Trophoblast cell (in vitro differentiated cells and primary cell): Measurements from ENCODE around the gene CDC73.

Experiments
- DNase-seq, 2 donors: peaks; one replicate each; pipeline ENCODE4 v3.0.0-alpha.2; 2016
- H2AFZ ChIP-seq: 2 replicates; pipeline ENCODE4 v1.6.1; 2013; ENCODE audit warnings: low read length, moderate library complexity, mild to moderate bottlenecking; ENCODE audit not compliant: insufficient read depth, poor library complexity
- H2AK5ac ChIP-seq: 2 replicates; pipeline ENCODE4 v1.6.1; 2013; ENCODE audit warnings: mild to moderate bottlenecking, low read length
- H2BK120ac ChIP-seq: 2 replicates; pipeline ENCODE4 v1.6.1; 2013; ENCODE audit warnings: low read length, mild to moderate bottlenecking, moderate library complexity; ENCODE audit not compliant: insufficient read depth, poor library complexity
- H2BK12ac ChIP-seq: 2 replicates; pipeline ENCODE4 v1.6.1; 2013; ENCODE audit warnings: mild to moderate bottlenecking, low read length, moderate library complexity
- H2BK5ac ChIP-seq: 2 replicates; pipeline ENCODE4 v1.6.1; 2013; ENCODE audit warnings: low read length, low read depth, moderate library complexity, mild to moderate bottlenecking; ENCODE audit not compliant: poor library complexity
- H3K14ac ChIP-seq: 2 replicates; pipeline ENCODE4 v1.6.1; 2013; ENCODE audit warnings: mild to moderate bottlenecking, low read length
- H3K18ac ChIP-seq: 2 replicates; pipeline ENCODE4 v1.6.1; 2013; ENCODE audit warnings: mild to moderate bottlenecking, low read length
- H3K23ac ChIP-seq: 2 replicates; pipeline ENCODE4 v1.6.1; 2013; ENCODE audit warnings: low read length
- H3K27ac ChIP-seq: 2 replicates; pipeline ENCODE4 v1.5.1; 2013; ENCODE audit warnings: low read depth, mild to moderate bottlenecking, inconsistent platforms, low read length, moderate library complexity
- H3K27me3 ChIP-seq: 2 replicates; pipeline ENCODE4 v1.6.1; 2013; ENCODE audit warnings: inconsistent platforms, mild to moderate bottlenecking, low read length, moderate library complexity; ENCODE audit not compliant: insufficient read depth
- H3K36me3 ChIP-seq, 2 experiments: 1 replicate in 1 of 2; 2 replicates in 1 of 2; pipeline ENCODE4 v1.6.1; 2013; ENCODE audit warnings: low read length in 2 of 2, mild to moderate bottlenecking in 2 of 2, moderate library complexity in 1 of 2; ENCODE audit not compliant: insufficient read depth in 2 of 2, control insufficient read depth in 1 of 2
- H3K4ac ChIP-seq: 2 replicates; pipeline ENCODE4 v1.6.1; 2013; ENCODE audit warnings: low read depth, mild to moderate bottlenecking, low read length, moderate library complexity
- H3K4me1 ChIP-seq, 2 experiments: 1 replicate in 1 of 2; 2 replicates in 1 of 2; pipeline ENCODE4 v1.6.1; 2013; ENCODE audit warnings: low read length in 2 of 2, mild to moderate bottlenecking in 2 of 2, moderate library complexity in 1 of 2; ENCODE audit not compliant: insufficient read depth in 2 of 2, control insufficient read depth in 1 of 2
- H3K4me2 ChIP-seq: 2 replicates; pipeline ENCODE4 v1.6.1; 2013; ENCODE audit warnings: inconsistent platforms, mild to moderate bottlenecking, low read length, moderate library complexity
- H3K4me3 ChIP-seq: 2 replicates; pipeline ENCODE4 v1.5.1; 2013; ENCODE audit warnings: mild to moderate bottlenecking, low read depth, low read length, inconsistent platforms
- H3K79me1 ChIP-seq: one replicate; pipeline ENCODE4 v1.6.1; 2013; ENCODE audit warnings: low read length
- H3K79me2 ChIP-seq: 2 replicates; pipeline ENCODE4 v1.6.1; 2013; ENCODE audit warnings: low read length, mild to moderate bottlenecking; ENCODE audit not compliant: control insufficient read depth, insufficient read depth, poor library complexity
- H3K9ac ChIP-seq: 2 replicates; pipeline ENCODE4 v1.6.1; 2013; ENCODE audit warnings: mild to moderate bottlenecking, low read length
- H3K9me3 ChIP-seq: 2 replicates; pipeline ENCODE4 v1.6.1; 2013; ENCODE audit warnings: low read depth, mild to moderate bottlenecking, control low read depth, inconsistent platforms, low read length; ENCODE audit not compliant: insufficient read depth
- H4K12ac ChIP-seq: 2 replicates; pipeline ENCODE4 v1.6.1; 2013; ENCODE audit warnings: low read depth, mild to moderate bottlenecking, low read length, moderate library complexity
- H4K8ac ChIP-seq: 2 replicates; pipeline ENCODE4 v1.6.1; 2013; ENCODE audit warnings: low read depth, mild to moderate bottlenecking, low read length, moderate library complexity
- H4K91ac ChIP-seq: one replicate; pipeline ENCODE4 v1.6.1; 2013; ENCODE audit warnings: low read depth, mild to moderate bottlenecking, low read length, moderate library complexity
- WGBS: extraction: QIAGEN DNeasy Blood & Tissue Kit; methylation state at CpG from one replicate; pipeline ENCODE4 v1.1.7; 2013; ENCODE audit warnings: missing lambda C conversion rate; ENCODE audit not compliant: insufficient read length, insufficient coverage; ENCODE audit errors: extremely low coverage; 5-methylcytosine and 5-hydroxymethylcytosine counted together

The CDC73 gene

GRCh38 chr1:193094112-193094511 is 27.7 kb upstream of the CDC73 start:
- H3K79me2 ChIP-seq: no peaks in the 10 kb centered on the region
- no peak overlapping the region for H3K4me2 ChIP-seq
- no peak overlapping the region for H3K18ac ChIP-seq
- no peak overlapping the region for H2AFZ ChIP-seq
- H3K4me3 ChIP-seq: no peak overlapping the region
- H3K36me3 ChIP-seq: peaks cover 11% of the 10 kb centered on the region in 2 experiments
- no peaks in the 10 kb centered on the region for H3K9me3 ChIP-seq
- no peak overlapping the region for H4K8ac ChIP-seq
- H3K23ac ChIP-seq: no peak overlapping the region
- H3K9ac ChIP-seq: no peak overlapping the region
- H3K14ac ChIP-seq: no peak overlapping the region
- no peak overlapping the region for H4K91ac ChIP-seq
- no peak overlapping the region for H2BK120ac ChIP-seq
- WGBS: no CpG with 5 or more reads among the region's 11 CpGs
- no peak overlapping the region for H3K4ac ChIP-seq
- no peak for DNase-seq
- H3K4me1 ChIP-seq: no peaks in the 10 kb centered on the region
- H2BK12ac ChIP-seq: no peak overlapping the region
- H3K27ac ChIP-seq: no peak overlapping the region
- no peaks in the 10 kb centered on the region for H3K27me3 ChIP-seq
- H3K79me1 ChIP-seq: no peaks in the 10 kb centered on the region
- no peak overlapping the region for H4K12ac ChIP-seq
- H2AK5ac ChIP-seq: no peak overlapping the region
- no peak overlapping the region for H2BK5ac ChIP-seq

- Histone ChIP-seq H3K4ac (no peak overlapping the region), H3K9me3 (no peaks in the 10 kb centered on the region), H3K4me3 (no peak overlapping the region), H3K79me2 (peaks cover 5% of the 10 kb centered on the region), H3K14ac (no peak overlapping the region), H3K27me3 (no peaks in the 10 kb centered on the region), H2BK12ac (no peak overlapping the region), H3K23ac (no peak overlapping the region), H3K4me1 (no peaks in the 10 kb centered on the region), H3K79me1 (peaks cover 6% of the 10 kb centered on the region), H2BK120ac (no peak overlapping the region), H4K91ac (no peak overlapping the region), H3K27ac (no peak overlapping the region), H3K4me2 (no peak overlapping the region), H2BK5ac (no peak overlapping the region), H2AFZ (no peak overlapping the region), H2AK5ac (no peak overlapping the region), H3K18ac (no peak overlapping the region), H4K8ac (no peak overlapping the region), H3K36me3 (peaks cover 5 to 11% of the 10 kb centered on the region in 2 experiments), H4K12ac (no peak overlapping the region), H3K9ac (no peak overlapping the region)
- DNase-seq: no peak
- WGBS: no CpG with 5 or more reads among the region's 5 CpGs
Observed at GRCh38 chr1:193102662-193103061, 19.2 kb upstream of the CDC73 start.

- peak overlapping the region; percentile 76 for H3K27ac ChIP-seq
- H4K8ac ChIP-seq: peak overlapping the region; percentile 10
Observed at GRCh38 chr1:193103759-193104501, 17.9 kb upstream of the CDC73 start.

GRCh38 chr1:193104502-193104906 is 17.3 kb upstream of the CDC73 start:
- peaks cover 5% of the 10 kb centered on the region for H3K79me2 ChIP-seq
- no peak overlapping the region for H2BK120ac ChIP-seq
- peak overlapping the region; percentile 76 for H3K27ac ChIP-seq
- H3K4me2 ChIP-seq: peak overlapping the region; percentile 97
- peak overlapping the region; percentile 23 for H2AFZ ChIP-seq
- no CpG with 5 or more reads among the region's 24 CpGs for WGBS
- H3K9ac ChIP-seq: peak overlapping the region; percentile 21
- no peak overlapping the region for H4K12ac ChIP-seq
- no peak overlapping the region for H2BK12ac ChIP-seq
- peaks cover 6% of the 10 kb centered on the region for H3K79me1 ChIP-seq
- no peak overlapping the region for H4K91ac ChIP-seq
- H2AK5ac ChIP-seq: no peak overlapping the region
- H3K4me3 ChIP-seq: peak overlapping the region; percentile 75
- no peaks in the 10 kb centered on the region for H3K9me3 ChIP-seq
- peaks cover 0 to 2% of the 10 kb centered on the region in 2 experiments for H3K36me3 ChIP-seq
- H3K23ac ChIP-seq: no peak overlapping the region
- no peak overlapping the region for H2BK5ac ChIP-seq
- no peak overlapping the region for H3K14ac ChIP-seq
- H3K27me3 ChIP-seq: no peaks in the 10 kb centered on the region
- no peak overlapping the region for H3K4ac ChIP-seq
- no peak overlapping the region for H3K18ac ChIP-seq
- no peaks in the 10 kb centered on the region for H3K4me1 ChIP-seq
- peak; percentile 64 to 74 for DNase-seq
- peak overlapping the region; percentile 10 for H4K8ac ChIP-seq

More at GRCh38 chr1:193103759-193104501, 17.9 kb upstream of the CDC73 start:
- H2BK12ac ChIP-seq: no peak overlapping the region
- H3K4ac ChIP-seq: no peak overlapping the region
- peaks cover 6% of the 10 kb centered on the region for H3K79me1 ChIP-seq
- peak overlapping the region; percentile 75 for H3K4me3 ChIP-seq
- no peak overlapping the region for H3K14ac ChIP-seq
- H2BK120ac ChIP-seq: no peak overlapping the region
- H3K9ac ChIP-seq: peak overlapping the region; percentile 21
- no peak overlapping the region for H3K23ac ChIP-seq
- no peak overlapping the region for H4K12ac ChIP-seq
- no peak overlapping the region for H3K18ac ChIP-seq
- peak overlapping the region; percentile 97 for H3K4me2 ChIP-seq
- peak overlapping the region; percentile 23 for H2AFZ ChIP-seq
- DNase-seq: no peak
- H3K27me3 ChIP-seq: no peaks in the 10 kb centered on the region
- H2AK5ac ChIP-seq: no peak overlapping the region
- no peak overlapping the region for H2BK5ac ChIP-seq
- H4K91ac ChIP-seq: no peak overlapping the region
- WGBS: no CpG with 5 or more reads among the region's 9 CpGs
- peaks cover 5% of the 10 kb centered on the region for H3K79me2 ChIP-seq
- H3K36me3 ChIP-seq: peaks cover 3 to 6% of the 10 kb centered on the region in 2 experiments
- H3K9me3 ChIP-seq: no peaks in the 10 kb centered on the region
- H3K4me1 ChIP-seq: no peaks in the 10 kb centered on the region
